Left renal cortex interstitium (tissue), 4 donors: Measurements from ENCODE around the gene RAB30. TPM values are rescaled to one million over a fixed set of nuclear protein-coding genes. Genes with fewer than 3 reads are reported as not detected.
"Not testable (repeated sequence)": the region's sequence is repeated elsewhere in the genome, so short reads cannot be mapped to it uniquely, and the experiment has no call there.

ENCODE experiments used
- DNase-seq, 4 donors: peaks; one replicate each; pipeline ENCODE4 v3.0.0-alpha.2; 2013; ENCODE audit warnings: low read depth in 4 of 4, low spot score in 2 of 4, missing footprints in 1 of 4
- polyA plus RNA-seq, 4 donors: library from polyadenylated mRNA; unstranded; fragments of 120-200 nt; gene quantifications; one replicate each; pipeline ENCODE4 v1.2.1, GENCODE V29; 2013; ENCODE audit not compliant: insufficient read length in 4 of 4

The RAB30 gene
- polyA plus RNA-seq, 4 donors = 8.2 to 8.9 (median 8.4) TPM

DNA sequence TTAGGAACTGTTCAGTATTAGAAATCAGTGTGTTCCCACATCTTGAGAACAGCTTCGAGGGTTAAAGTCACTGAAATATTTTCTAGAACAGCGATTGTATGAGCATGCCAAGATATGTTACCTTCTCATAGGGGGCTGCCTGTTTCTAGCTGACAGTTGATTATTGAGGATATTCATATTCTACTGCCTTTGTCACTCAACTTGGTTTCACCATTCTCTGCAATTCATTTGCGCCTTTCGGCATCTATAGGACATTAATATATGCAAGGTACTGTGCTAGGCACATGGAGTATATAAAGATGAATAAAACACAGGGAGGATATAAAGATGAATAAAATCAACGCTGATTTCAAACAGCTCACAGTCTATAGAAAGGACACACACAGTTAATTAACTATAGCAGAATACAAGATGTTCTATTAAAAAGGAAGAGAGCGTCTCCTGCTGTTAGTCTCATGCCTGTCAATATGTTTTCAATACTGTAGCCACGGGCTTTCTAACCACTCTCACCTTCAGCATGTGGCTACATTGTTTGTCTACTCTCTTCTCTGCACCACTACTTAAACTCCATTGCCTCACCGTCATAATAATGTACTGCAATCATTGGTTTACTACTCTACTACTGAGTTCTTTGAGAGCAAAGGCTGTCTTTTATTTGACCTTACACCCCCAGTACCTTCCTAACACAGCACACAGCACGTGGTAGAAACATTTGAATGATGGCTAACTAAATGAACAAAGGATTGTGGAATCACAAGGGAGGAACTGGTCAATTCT, 81.9 kb downstream of the RAB30 start:
- no peak for DNase-seq

DNA sequence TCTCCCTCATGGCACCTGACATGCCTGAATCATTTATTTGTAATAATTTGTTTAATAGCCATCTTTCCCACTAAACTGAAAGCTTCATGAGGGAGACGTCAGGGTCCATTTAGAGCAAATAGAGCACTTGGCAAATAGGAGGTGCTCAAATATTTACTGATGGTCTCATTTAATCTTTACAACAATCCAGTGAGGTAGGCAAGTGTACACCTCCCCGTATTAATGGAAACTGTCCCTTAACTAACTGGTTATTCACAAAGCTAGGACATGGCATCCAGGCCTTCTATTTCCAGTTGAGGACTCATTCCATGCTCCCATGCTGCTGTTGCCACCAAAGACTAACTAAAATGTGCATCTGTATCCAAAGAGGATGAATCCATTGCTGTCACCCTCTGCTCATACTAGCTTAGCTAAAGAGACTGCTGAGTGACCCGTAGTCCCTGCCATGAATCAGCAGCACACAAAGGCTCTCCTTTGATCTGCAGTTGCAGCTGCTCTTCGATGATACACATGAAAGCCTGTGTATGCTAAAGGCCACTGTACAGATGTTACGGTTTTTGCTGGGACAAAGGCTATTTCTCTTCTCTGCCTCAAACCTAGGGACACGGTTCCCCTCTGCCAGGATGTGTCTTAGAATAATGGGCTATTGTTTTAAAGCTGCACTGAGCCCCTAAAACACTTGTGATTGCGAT, 82.6 kb downstream of the RAB30 start:
- no peak for DNase-seq

GRCh38 chr11:82987997-82988396, 83.7 kb downstream of the RAB30 start:
- no peak for DNase-seq

GRCh38 chr11:82986446-82986845, 85.3 kb downstream of the RAB30 start:
- no peak for DNase-seq

- DNase-seq = no peak
Measured at GRCh38 chr11:82981852-82982251, 89.8 kb downstream of the RAB30 start.

DNA sequence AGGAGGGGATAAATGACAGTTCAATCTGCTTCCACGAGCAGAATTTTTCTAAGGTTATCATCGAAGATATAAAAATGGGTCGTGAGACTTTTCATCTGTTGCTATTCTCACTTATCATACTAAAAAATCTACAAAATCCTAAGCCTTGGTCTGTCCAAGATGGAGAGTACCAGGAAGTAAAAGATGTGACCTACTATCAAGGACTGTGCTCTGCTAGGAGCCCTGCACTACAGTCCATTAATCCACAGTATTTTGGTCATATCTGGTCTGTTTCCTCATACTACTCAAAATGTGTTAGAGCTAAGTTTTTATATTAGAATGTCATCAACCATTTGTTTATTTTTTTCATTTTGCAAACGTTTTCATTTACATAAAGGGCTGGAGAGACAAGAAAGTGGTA, 90.8 kb downstream of the RAB30 start:
- no peak for DNase-seq

GRCh38 chr11:82980292-82980691, 91.4 kb downstream of the RAB30 start:
- DNase-seq = no peak

DNA sequence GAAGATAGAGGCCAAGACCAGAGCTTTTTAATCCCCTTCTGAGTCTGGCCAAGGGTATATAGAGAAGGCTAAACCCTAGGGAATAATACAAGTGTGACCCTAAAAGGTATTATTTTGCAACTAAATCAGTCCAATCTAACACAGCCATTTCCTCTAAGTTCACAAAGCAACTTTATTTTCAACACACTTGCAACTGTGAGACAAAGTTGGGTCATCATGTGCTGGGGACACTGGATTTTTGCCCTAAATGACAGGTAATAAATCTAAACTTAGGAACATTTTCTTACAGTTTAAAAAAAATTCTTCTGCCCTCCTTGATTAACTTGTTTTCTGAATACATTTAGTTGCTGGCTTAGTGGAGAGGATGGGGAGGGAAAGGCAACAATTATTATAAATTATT, 91.9 kb downstream of the RAB30 start:
- no peak for DNase-seq

DNA sequence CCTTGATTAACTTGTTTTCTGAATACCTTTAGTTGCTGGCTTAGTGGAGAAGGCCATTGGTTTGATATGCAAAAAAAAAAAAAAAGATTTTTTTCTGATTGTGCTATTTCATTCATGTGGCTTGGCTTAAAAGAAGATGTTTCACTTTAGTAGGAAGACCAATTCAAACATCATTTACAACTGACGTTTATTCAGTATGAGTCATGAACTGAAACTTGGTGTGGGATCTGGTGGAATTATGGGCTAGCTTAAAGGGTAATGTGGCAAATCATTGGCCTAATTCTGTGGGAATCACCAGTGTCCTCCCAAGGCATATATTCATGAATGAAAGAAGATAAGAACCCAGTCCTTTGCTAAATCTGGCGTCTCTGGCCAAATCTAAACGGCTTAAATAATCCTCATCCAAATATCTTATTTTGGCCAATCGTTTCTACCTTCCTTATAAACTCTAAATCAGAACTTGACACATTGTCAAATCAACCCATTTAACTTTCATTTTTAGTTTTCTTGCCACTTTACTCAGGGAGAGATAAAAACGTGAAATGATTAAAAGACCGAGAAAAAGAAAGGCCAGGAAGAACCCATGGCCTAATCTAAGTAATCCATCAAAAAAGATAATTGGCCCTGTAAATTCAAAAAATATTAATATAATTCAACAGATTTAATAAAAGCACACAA, 93.1 kb downstream of the RAB30 start:
- no peak for DNase-seq

- no peak for DNase-seq
Measured at GRCh38 chr11:82976786-82977185, 94.9 kb downstream of the RAB30 start.

GRCh38 chr11:82975882-82976281, 95.8 kb downstream of the RAB30 start:
- no peak for DNase-seq

- no peak for DNase-seq
Measured at GRCh38 chr11:82974851-82975250, 96.8 kb downstream of the RAB30 start.

DNA sequence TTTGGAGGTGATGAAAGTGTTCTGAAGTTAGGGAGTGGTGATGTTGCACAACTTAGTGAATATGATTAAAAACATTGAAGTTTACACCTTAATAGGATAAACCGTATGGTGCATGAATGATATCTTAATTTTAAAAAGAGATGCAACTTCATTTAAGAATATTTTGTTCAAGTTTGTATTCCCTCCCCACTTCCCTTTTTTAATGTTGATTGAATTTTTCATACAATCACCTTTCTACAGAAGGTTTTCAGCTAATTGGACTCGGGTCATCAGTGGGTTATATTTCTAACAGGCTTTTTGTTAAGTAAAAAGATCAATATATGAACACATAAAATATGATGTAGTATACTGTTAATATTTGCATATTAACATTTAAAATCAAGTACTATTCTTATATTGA, 97.6 kb downstream of the RAB30 start:
- DNase-seq = no peak

- DNase-seq = no peak
Measured at GRCh38 chr11:82972103-82972502, 99.6 kb downstream of the RAB30 start.

DNA sequence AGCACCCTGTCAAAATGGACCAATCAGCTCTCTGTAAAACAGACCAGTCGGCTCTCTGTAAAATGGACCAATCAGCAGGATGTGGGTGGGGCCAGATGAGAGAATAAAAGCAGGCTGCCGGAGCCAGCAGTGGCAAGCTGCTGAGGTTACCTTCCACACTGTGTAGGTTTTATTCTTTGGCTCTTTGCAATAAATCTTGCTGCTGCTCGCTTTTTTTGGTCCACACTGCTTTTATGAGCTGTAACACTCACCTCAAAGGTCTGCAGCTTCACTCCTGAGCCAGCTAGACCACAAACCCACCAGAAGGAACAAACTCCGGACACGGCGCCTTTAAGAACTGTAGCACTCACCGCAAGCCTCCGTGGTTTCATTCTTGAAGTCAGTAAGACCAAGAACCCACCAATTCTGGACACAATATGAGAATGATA, 100.2 kb downstream of the RAB30 start:
- not testable (repeated sequence) for DNase-seq

GRCh38 chr11:82970507-82971083, 101.1 kb downstream of the RAB30 start:
- not testable (repeated sequence) for DNase-seq

DNA sequence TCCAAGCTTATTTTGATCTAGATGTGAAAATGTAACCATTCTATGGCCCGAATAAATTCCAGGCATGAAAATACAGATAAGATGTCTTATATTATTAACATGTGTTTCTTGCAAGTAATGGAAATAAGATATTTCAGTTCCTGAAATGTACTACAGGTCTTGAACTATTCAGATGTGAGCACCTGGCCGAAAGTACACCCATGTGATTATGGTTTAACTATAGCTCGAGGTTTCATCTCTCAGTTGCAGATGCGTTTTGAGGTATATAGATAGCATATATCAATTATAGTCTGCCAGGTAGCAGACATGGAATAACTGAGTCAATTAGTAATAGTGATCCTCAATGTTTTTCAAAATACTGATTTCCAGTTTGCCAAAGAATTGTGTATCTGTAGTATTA, 101.9 kb downstream of the RAB30 start:
- no peak for DNase-seq

DNA sequence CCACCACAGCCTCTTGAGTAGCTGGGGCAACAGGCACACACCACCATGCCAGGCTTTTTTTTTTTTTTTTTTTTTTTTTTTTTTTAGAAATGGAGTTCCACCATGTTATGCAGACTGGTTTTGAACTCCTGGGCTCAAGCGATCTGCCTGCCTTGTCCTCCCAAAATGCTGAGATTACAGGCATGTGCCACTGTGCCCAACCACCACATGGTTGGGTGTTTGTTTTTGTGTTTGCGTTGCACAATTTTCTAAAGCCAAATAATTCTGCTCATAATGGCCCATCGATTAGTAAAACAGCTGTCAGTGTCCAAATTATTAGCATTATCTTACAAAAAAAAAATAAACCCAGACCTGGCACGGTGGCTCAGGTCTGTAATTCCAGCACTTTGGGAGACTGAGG, 104.3 kb downstream of the RAB30 start:
- no peak for DNase-seq

- not testable (repeated sequence) for DNase-seq
Measured at GRCh38 chr11:82962021-82962420, 109.7 kb downstream of the RAB30 start.

DNA sequence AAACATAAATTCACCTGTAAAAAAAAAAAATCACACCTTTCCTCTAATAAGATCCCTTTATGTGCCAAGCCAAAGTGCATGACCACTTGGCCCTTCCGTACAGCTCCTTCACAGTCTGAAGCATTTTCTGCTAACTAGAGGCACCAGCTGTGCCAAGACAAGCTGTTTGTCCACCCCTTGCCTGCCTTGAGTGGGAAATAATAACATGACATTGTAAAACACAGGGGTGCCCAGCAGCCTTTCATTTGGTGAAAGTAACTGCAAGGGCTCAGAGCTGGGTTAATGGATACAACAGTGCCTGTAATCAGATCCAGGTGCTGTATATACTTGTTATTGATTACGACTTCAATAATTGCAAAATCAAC, 110.9 kb downstream of the RAB30 start:
- no peak for DNase-seq
